SK-N-SH treated with all-trans-retinoic acid at 6 μM for 48 hours (cell line): ENCODE results near the gene AFDN.

Source experiments
- ATAC-seq: fragments of 200-7000 bp; cut with Tn5 transposase; 3 replicates; pipeline ENCODE4 v1.9.1; 2020; ENCODE audit warnings: mild to moderate bottlenecking, moderate library complexity
- BACH2 ChIP-seq: fragments of 250-450 bp; sonication (Bioruptor Pico); IDR thresholded peaks from 2 replicates; pipeline ENCODE4 v1.9.0; 2021; ENCODE audit warnings: mild to moderate bottlenecking, borderline replicate concordance
- CREB5 ChIP-seq: fragments of 250-450 bp; sonication (Bioruptor Pico); IDR thresholded peaks from 2 replicates; pipeline ENCODE4 v1.5.1; 2020; ENCODE audit warnings: low read depth, mild to moderate bottlenecking, moderate library complexity
- CSDC2 ChIP-seq: fragments of 250-450 bp; sonication (Bioruptor Pico); IDR thresholded peaks from 2 replicates; pipeline ENCODE4 v1.5.0; 2020; ENCODE audit warnings: mild to moderate bottlenecking, moderate library complexity
- ESRRG ChIP-seq: fragments of 250-450 bp; sonication (Bioruptor Pico); IDR thresholded peaks from 2 replicates; pipeline ENCODE4 v1.6.1; 2021; ENCODE audit warnings: mild to moderate bottlenecking
- GLIS3 ChIP-seq: fragments of 250-450 bp; sonication (Bioruptor Pico); IDR thresholded peaks from 2 replicates; pipeline ENCODE4 v1.5.0; 2020; ENCODE audit warnings: mild to moderate bottlenecking, moderate library complexity
- ISL1 ChIP-seq: fragments of 250-450 bp; sonication (Bioruptor Pico); IDR thresholded peaks from 2 replicates; pipeline ENCODE4 v2.1.2; 2022; ENCODE audit warnings: mild to moderate bottlenecking, moderate library complexity
- OSR1 ChIP-seq: fragments of 250-450 bp; sonication (Bioruptor Pico); IDR thresholded peaks from 2 replicates; pipeline ENCODE4 v1.8.0; 2022; ENCODE audit warnings: moderate library complexity, mild to moderate bottlenecking, inconsistent platforms
- PATZ1 ChIP-seq: fragments of 250-450 bp; sonication (Bioruptor Pico); IDR thresholded peaks from 2 replicates; pipeline ENCODE4 v1.8.0; 2020; ENCODE audit warnings: mild to moderate bottlenecking, moderate library complexity, borderline replicate concordance
- POU6F1 ChIP-seq: fragments of 250-450 bp; sonication (Bioruptor Pico); IDR thresholded peaks from 2 replicates; pipeline ENCODE4 v1.8.0; 2021; ENCODE audit warnings: low read depth, mild to moderate bottlenecking, moderate library complexity, borderline replicate concordance
- PPARA ChIP-seq: fragments of 250-450 bp; sonication (Bioruptor Pico); IDR thresholded peaks from 2 replicates; pipeline ENCODE4 v1.5.0; 2020; ENCODE audit warnings: mild to moderate bottlenecking, borderline replicate concordance
- RARB ChIP-seq: fragments of 250-450 bp; sonication (Bioruptor Pico); IDR thresholded peaks from 2 replicates; pipeline ENCODE4 v1.8.0; 2021; ENCODE audit warnings: mild to moderate bottlenecking, moderate library complexity
- SNAI2 ChIP-seq: fragments of 250-450 bp; sonication (Bioruptor Pico); IDR thresholded peaks from 2 replicates; pipeline ENCODE4 v1.5.0; 2020; ENCODE audit warnings: mild to moderate bottlenecking, moderate library complexity
- TCF4 ChIP-seq: fragments of 250-450 bp; sonication (Bioruptor Pico); IDR thresholded peaks from 2 replicates; pipeline ENCODE4 v1.8.0; 2021; ENCODE audit warnings: mild to moderate bottlenecking, moderate library complexity, borderline replicate concordance
- ZC3H10 ChIP-seq: fragments of 250-450 bp; sonication (Bioruptor Pico); IDR thresholded peaks from 2 replicates; pipeline ENCODE4 v1.5.1; 2021; ENCODE audit warnings: mild to moderate bottlenecking, moderate library complexity
- ZFP3 ChIP-seq: fragments of 250-450 bp; sonication (Bioruptor Pico); IDR thresholded peaks from 2 replicates; pipeline ENCODE4 v1.5.0; 2020; ENCODE audit warnings: mild to moderate bottlenecking, moderate library complexity
- ZFP30 ChIP-seq: fragments of 450-650 bp; formaldehyde crosslinking; IDR thresholded peaks from 2 replicates; pipeline ENCODE4 v1.5.0; 2022; ENCODE audit warnings: mild to moderate bottlenecking, moderate library complexity
- ZNF70 ChIP-seq: fragments of 450-650 bp; formaldehyde crosslinking; IDR thresholded peaks from 2 replicates; pipeline ENCODE4 v1.5.0; 2020; ENCODE audit warnings: mild to moderate bottlenecking, moderate library complexity
- TF ChIP-seq, protein P1 (sequence below): fragments of 250-450 bp; sonication (Bioruptor Pico); IDR thresholded peaks from 2 replicates; pipeline ENCODE4 v1.5.0; 2020; ENCODE audit warnings: mild to moderate bottlenecking, moderate library complexity

AFDN gene

DNA sequence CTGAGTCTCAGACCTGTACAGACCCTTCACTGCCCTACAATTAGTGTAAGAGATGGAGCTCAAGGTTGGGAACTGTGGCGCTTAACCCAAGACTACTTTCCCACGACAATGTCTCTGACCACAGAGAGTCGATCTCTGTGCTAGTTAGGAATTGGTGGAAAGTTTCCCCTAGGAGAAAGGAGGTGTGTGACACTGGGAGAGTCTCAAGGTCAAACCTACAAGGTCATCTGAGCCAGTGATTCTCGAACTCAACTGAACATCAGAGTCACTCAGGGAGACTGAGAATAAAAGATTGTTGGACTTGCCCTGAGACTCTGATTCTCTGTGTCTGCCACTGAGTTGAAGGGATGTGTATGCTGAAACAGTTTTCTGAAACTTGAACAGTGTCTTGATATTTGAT lies 9.7 kb upstream of the AFDN start:
- no peak for TF ChIP-seq ZNF70 (CRISPR knock-in tag)
- TF ChIP-seq, protein P1, sequence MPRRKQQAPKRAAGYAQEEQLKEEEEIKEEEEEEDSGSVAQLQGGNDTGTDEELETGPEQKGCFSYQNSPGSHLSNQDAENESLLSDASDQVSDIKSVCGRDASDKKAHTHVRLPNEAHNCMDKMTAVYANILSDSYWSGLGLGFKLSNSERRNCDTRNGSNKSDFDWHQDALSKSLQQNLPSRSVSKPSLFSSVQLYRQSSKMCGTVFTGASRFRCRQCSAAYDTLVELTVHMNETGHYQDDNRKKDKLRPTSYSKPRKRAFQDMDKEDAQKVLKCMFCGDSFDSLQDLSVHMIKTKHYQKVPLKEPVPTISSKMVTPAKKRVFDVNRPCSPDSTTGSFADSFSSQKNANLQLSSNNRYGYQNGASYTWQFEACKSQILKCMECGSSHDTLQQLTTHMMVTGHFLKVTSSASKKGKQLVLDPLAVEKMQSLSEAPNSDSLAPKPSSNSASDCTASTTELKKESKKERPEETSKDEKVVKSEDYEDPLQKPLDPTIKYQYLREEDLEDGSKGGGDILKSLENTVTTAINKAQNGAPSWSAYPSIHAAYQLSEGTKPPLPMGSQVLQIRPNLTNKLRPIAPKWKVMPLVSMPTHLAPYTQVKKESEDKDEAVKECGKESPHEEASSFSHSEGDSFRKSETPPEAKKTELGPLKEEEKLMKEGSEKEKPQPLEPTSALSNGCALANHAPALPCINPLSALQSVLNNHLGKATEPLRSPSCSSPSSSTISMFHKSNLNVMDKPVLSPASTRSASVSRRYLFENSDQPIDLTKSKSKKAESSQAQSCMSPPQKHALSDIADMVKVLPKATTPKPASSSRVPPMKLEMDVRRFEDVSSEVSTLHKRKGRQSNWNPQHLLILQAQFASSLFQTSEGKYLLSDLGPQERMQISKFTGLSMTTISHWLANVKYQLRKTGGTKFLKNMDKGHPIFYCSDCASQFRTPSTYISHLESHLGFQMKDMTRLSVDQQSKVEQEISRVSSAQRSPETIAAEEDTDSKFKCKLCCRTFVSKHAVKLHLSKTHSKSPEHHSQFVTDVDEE (CRISPR knock-in tag): no peak
- no peak for TF ChIP-seq ESRRG (CRISPR knock-in tag)
- TF ChIP-seq GLIS3 (CRISPR knock-in tag): no peak
- TF ChIP-seq CREB5 (CRISPR knock-in tag): no peak
- TF ChIP-seq ZC3H10 (CRISPR knock-in tag): no peak
- no peak for TF ChIP-seq ZFP30 (CRISPR knock-in tag)
- TF ChIP-seq SNAI2 (CRISPR knock-in tag): no peak
- no peak for TF ChIP-seq PPARA (CRISPR knock-in tag)
- ATAC-seq: no peak

- TF ChIP-seq BACH2 (CRISPR knock-in tag): no peak
- TF ChIP-seq CSDC2 (CRISPR knock-in tag): no peak
- TF ChIP-seq, protein P1 (CRISPR knock-in tag): no peak
- TF ChIP-seq SNAI2 (CRISPR knock-in tag): no peak
- no peak for TF ChIP-seq OSR1 (CRISPR knock-in tag)
- no peak for TF ChIP-seq TCF4 (CRISPR knock-in tag)
- no peak for TF ChIP-seq POU6F1 (CRISPR knock-in tag)
- TF ChIP-seq, all 23 proteins: peak for 0
- no peak for ATAC-seq
Measured at GRCh38 chr6:167817729-167818128, 9.0 kb upstream of the AFDN start.

DNA sequence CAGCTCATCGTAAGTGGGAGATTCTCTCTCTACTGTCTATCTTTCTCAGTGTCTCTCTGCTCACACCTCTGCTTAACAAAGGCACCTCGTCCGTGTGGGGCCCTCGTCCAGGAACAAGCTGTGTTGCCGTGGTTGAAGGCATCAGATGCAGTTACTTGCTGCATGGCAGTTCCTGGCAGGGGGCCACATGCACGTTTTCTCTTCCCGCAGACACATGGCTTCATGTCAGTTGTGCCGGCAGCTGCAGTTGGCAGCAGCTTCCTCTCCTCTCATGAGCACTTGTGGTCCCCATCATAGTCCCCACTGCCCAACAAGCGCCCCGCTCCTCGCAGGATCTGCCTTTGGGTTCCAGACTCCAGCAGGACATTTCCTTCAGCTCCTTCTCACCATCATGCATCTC lies 7.1 kb upstream of the AFDN start:
- TF ChIP-seq SNAI2 (CRISPR knock-in tag): no peak
- no peak for TF ChIP-seq PATZ1 (CRISPR knock-in tag)
- TF ChIP-seq BACH2 (CRISPR knock-in tag): no peak
- TF ChIP-seq RARB (CRISPR knock-in tag): no peak
- no peak for TF ChIP-seq ESRRG (CRISPR knock-in tag)
- no peak for TF ChIP-seq OSR1 (CRISPR knock-in tag)
- no peak for TF ChIP-seq GLIS3 (CRISPR knock-in tag)
- no peak for TF ChIP-seq ZNF70 (CRISPR knock-in tag)
- no peak for TF ChIP-seq ZFP3 (CRISPR knock-in tag)
- no peak for TF ChIP-seq ISL1 (CRISPR knock-in tag)
- TF ChIP-seq, protein P1 (CRISPR knock-in tag): no peak
- ATAC-seq: no peak
